GM19025 (cell line): Measurements from ENCODE around the gene ESYT2.

Source experiments
- ATAC-seq: cut with Tn5 transposase; IDR thresholded peaks from one replicate; pipeline ENCODE4 v1.9.1; 2021; ENCODE audit warnings: mild to moderate bottlenecking, low read depth, moderate library complexity; ENCODE audit not compliant: unreplicated experiment

The ESYT2 gene

DNA sequence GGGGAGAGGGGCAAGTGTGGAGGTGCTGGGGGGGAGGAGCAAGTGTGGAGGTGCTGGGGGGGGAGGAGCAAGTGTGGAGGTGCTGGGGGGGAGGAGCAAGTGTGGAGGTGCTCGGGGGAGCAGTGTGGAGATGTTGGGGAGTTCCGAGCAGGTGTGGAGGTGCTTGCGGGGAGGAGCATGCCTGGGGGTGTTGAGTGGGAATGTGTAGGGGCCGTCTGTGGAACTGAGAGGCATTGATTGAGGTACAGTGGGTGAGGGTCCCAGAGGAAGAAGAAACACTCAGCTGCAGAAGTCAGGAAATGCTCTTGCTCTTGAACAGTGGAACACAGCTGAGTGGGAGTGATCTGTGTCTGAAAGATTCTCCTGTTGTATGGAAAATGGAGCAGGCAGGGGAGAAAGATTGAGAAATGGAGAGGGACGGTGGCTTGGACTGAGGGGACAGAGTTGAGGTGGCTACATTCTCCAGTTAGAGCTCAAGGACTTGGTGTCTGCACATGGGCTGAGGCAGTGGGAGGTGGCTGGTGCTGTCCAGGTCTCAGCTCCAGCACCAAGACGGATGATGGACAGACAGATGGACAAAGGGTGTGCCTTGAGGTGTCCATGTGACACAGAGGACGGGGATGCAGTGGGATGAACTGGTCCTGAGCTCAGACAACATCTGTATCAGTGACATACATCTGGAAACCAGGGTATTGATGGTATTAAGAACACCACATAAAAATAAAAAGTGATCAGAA, 99.5 kb downstream of the ESYT2 start:
- ATAC-seq, result no peak

DNA sequence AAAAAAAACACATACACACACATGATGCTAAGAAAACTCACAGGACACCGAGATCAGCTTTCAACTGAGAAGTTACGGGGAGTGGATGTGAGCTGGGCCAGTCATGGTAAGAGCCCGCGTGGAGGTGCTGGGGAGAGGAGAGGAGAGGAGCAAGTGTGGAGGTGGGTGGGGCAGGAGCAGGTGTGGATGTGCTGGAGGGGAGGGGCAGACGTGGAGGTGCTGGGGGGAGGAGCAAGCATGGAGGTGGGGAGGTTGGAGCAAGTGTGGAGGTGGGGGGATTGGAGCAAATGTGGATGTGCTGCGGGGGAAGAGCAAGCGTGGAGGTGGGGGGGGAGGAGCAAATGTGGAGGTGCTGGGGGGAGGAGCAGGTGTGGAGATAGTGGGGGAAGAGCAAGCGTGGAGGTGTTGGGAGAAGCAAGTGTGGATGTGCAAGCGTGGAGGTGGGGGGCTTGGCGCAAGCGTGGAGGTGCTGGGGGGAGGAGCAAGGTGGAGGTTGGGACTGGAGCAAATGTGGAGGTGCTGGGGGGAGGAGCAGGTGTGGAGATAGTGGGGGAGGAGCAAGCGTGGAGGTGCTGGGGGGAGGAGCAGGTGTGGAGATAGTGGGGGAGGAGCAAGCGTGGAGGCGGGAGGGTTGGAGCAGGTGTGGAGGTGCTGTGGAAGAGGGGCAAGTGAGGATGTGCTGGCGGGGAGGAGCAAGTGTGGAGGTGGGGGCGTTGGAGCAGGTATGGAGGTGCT, 100.2 kb downstream of the ESYT2 start:
- no peak for ATAC-seq

DNA sequence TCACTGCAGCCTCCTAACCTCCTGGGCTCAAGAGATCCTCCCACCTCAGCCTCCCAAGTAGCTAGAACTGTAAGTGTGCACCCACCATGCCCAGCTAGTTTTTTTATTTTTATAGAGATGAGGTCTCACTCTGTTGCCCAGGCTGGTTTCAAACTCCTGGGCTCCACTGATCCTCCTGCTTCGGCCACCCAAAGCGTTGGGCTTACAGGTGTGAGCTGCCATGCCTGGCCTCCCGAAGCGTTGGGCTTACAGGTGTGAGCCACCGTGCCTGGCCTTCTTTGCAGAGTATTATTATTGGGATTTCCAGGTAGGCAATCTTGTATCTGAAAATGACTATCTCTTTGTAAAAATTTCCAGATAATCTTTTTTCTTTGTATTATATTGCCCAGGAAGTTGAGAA, 101.6 kb downstream of the ESYT2 start:
- no peak for ATAC-seq

DNA sequence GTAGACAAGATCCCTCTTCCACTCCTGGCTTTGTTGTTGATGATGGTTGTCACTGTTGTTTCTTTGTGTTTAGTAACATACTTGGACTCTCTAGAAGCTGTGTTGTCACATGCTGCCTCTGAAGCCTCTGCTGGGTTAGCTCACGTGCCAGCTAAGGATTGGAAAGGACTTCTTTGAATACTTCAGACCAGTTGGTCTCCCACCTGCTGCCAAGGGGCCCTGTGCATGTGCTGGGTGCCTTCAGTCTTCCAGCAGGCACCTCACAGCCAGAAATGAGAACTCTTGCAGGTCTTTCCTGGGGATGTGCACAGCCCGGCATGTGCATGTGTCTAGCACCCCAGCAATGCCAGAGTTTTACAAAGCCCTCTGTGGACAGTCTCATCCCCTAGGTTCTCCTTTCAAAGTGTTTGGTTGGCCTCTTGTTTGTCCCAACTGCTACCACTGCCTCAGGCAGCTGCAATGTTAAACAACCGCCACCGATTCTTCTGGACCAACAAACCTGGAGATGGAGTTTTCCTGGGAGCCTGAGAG, 103.0 kb downstream of the ESYT2 start:
- no peak for ATAC-seq

DNA sequence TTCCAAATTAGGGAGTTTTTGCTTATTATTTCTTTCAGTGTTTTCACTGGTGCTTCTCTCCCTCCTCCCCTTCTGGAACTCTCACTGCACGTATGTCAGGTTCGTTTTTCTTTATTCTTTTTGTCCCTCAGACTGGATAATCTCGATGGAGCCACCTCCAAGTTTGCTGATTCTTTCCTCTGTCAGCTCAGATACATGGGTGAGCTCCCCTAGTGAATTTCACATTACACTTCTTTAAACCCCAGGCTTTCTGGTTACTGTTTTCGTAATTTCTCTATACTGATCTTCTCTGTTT, 103.9 kb downstream of the ESYT2 start:
- no peak for ATAC-seq

DNA sequence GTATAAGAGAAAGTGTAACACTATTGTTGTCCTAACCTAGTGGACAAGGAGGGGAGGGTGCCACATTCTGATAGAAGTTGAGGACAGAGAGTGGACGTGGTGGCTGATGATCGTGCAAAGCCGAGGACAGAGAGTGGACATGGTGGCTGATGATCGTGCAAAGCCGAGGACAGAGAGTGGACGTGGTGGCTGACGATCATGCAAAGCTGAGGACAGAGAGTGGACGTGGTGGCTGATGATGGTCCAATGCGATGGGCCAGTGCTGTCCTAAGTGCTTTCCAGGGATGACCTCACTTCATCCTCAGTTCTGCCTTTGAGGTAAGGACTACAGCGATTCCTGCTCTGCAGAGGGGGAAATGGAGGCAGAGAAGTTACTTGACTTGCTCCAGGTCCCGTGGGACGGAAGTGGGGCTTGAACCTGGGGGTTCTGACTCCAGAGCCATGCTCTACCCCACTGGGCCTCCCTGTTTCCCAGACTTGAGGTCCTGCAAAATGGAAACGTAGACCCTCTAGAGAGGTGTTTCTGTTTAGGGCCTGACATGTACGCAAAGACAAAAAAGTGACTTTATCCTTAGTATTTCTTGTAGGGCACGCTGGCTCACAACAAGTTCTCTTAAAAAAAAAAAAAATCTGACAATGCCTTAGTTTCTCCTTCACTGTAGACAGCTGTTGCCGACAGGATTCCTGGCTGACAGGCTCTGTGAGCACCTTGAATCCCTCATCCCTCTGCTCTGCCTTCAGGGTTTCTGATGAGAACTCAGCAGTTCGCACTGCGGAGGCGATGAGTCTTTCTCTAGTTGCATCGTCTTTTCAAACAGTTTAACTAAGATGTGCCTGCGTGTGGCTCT, 104.4 kb downstream of the ESYT2 start:
- no peak for ATAC-seq

DNA sequence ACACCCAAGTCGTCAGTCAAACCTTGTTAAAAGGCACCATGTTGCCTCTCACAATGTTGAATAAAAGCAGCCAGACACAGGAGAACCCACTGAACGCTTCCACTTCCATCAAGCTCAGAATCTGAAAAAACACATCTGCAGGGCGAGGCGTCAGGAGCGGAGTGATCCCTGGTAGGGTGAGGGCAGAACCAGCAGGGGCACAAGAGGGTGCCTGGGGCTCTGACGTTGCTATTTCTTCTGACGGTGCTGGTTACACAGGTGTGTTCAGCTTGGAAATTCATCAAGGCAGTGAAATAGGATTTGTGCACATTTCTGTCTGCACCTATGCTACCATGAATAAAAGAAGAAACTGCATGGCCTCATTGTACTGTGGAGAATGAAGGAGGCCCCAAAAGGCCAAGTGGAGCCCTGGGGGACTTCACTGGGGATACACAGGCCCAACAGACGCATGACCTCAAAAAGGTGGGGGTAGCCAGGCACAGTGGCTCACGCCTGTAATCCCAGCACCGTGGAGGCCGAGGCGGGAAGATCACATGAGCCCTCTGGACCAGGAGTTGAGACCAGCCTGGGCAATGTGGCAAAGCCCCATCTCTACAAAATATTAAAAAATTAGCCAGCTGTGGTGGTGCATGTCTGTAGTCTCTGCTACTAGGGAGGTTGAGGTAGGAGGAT, 105.5 kb downstream of the ESYT2 start:
- ATAC-seq, result no peak

DNA sequence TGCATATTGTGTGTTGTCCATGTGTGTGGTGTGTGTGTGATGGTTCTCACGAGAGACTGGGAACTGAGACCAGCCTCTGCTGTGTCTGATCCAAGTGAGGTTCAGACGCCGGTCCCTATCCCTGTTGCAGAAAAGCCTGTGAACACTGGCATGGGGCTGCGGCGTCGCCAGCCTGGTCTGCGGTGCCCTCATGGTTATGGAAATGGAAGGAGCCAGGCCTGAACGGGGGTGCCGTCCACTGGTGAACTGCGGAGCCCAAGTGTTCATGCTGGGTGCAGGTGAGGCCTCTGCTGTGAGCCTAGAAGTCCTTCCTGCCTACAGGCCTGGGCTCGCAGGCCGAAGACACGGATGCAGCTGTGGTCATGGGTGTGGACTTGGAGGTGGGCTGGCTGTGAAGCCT, 106.0 kb downstream of the ESYT2 start:
- no peak for ATAC-seq

DNA sequence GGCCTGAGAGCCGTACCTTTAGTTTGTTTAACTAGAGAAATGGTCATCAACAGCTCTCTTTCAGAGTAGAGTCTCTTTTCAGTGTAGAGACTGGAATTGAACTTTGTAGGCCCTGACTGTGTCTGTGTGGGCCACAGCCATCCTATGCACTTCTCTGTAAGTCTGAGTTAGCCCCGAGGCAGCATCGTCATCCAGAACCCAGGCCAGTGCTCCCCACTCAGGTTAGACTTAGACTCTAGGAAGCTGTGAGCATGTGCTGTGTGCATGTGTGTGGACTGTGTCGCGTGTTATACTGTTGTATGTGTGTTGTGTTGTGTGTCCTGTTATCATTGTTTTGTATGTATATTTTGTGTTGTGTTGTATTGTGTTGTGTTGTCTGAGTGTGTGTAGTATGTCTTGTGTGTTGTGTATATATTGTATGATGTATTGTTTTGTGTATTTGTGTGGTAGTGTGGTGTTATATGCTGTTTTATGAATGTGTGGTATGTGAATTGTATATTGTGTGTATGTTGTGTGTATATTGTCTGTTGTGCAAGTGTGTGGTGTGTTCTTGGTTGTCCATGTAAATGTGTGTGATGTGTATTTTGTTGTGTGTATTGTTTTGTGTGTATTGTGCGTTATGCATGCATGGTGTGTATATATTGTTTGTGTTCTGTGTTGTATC, 106.6 kb downstream of the ESYT2 start:
- no peak for ATAC-seq

DNA sequence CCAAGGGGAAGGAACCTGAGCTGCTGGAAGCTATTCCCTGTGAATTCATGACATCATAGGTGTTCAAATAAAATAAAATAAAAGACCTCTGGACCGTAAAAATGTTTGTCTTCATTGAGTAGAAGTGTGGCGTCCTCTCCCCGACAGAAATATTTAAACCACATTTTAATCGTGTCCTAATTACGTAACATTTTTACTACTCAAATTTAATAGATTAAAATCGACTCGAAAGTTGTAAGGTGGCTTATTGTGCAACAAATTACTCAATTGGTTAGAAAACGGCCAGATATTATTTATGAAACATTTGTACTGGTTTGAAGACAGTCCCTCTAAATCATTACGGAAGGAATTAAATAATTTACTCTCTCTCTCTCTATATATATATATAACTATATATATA, 109.2 kb downstream of the ESYT2 start:
- no peak for ATAC-seq

DNA sequence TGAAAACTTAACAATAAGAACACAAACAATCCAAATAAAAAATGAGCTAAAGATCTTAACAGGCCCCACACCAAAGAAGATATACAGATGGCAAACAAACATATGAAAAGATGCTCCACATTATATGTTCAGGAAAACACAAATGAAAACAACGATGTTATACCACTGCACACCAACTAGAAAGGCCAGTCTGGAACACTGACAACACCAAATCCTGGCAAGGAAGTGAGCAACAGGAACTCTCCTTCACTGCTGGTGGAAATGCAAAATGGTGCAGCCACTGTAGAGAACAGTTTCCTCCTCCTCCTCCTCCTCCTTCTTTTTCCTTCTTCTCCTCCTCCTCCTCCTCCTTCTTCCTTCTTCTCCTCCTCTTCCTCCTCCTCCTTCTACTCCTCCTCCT, 112.5 kb downstream of the ESYT2 start:
- no peak for ATAC-seq

DNA sequence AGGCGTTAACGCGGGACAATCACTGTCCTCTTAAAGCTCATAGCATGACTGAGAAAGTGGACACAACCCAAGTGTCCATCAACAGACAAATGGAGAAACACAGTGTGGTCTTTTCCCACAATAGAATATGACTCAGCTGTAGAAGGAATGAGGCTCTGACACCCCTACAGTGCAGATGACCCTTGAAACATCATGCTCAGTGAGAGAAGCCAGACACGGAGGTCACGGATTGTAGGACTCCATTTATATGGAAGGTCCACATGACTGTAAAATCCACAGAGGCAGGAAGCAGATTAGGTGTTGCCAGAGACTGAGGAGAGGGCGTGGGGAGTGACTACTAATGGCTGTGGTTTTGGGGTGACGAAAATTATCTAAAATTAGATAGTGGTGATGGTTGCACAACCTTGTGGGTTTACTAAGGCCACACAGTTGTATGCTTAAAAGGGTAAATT, 118.6 kb downstream of the ESYT2 start:
- ATAC-seq, result no peak

DNA sequence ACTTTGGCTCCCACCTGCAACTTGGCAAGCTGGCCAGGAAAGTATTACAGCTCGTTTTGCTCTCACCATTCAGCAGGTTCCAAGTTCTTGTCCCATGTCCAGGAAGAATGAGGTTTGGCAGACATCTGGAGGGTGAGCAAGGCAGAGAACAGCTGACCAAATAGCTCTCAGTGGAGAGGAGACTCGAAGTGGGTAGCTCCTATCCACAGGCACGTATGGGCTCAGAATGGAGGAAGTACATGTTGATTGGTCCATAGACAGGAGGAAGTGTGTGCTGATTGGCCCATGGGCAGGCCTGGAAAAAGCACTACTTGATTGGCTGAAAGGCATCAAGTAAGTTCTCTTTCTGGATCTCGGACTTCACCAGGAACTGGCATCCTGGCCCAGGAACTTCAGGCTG, 121.7 kb downstream of the ESYT2 start:
- ATAC-seq, result no peak

DNA sequence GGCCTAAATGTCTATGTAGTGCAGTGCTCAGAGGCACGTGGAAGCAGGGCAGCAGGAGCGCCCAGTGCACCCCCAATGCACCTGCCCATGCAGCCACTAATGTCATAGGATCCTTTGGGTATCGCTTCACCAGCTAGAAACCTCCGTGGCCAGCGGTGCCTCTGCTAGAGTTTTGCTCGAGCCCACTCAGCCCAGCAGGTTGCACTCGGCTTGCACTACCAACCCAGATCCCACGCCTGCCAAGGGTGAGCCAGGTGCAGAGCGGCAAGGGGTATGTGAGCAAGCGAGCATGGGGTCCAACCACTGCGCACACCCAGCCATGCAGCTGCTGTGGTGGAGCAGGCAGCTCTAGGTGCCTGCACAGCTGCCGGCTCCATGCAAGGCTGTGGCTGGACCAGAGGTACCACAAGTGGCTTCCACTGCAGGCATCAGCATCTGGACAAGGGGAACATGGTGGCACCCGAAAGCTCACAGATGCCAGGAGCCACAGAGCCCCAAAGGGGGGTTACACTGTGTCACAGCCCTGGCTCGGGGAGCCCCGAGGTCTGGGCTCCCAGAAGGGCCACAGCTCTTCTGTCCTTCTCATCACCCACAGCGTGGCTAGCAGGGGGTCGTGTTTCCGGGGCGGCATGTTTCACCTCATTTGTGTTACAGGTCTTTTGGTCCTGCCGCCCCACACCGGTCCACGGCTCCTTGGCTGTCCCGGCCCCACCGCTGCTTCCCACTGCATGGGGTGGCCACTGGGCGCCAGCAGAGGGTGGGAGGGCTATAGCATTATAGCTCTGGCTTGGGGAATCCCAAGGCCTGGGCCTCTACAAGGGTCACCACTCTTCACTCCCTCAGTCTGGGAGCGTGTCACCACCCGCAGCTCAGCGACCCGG, 122.4 kb downstream of the ESYT2 start:
- no peak for ATAC-seq

DNA sequence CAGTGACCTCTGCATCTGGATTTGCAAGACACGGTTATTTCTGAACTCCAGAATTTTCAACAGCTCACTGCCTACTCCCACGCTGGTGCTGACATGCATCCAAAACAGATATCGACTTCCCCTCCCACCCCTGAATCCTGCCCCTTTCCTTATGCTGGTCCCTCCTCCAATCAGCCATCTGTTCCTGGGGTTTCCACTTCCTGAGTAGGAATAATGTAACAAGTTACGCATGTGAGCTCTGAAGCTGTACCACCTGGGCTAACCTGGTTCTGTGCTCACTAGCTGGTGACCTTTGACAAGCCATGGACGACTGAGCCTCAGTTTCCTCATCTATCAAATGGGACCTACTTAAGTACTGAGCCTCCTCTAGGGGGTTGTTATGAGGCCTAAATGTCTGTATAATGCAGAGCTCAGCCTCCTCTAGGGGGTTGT, 123.0 kb downstream of the ESYT2 start:
- no peak for ATAC-seq

DNA sequence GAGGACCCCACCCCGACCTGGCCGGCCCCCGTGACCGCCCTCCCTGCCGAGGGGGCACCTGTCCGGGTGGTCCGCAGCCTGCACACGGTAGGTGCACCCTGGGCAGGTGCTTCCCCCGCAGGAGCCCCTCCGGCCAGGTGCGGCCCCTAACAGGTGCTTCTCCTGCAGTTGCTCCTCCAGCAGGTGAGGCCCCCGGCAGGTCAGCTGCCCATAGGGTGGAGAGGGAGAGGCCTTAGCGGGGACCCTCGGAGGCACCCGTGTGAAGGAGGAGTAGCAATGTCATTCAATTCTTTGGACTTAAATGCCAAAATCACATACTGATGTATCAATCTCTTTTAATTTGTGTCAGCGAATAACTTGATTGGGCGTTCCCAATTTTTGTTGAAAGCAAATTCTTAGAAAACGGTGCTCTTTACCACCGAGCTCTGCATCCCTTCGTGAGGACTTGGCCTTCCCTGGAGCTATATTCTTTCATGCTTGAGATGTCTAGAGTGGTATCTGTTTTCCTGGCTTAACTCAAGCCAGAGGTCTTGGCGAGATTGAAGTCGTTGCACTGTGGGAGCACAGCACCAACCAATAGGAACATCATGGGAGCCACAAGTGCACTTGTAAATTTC, 124.0 kb downstream of the ESYT2 start:
- ATAC-seq, result no peak

DNA sequence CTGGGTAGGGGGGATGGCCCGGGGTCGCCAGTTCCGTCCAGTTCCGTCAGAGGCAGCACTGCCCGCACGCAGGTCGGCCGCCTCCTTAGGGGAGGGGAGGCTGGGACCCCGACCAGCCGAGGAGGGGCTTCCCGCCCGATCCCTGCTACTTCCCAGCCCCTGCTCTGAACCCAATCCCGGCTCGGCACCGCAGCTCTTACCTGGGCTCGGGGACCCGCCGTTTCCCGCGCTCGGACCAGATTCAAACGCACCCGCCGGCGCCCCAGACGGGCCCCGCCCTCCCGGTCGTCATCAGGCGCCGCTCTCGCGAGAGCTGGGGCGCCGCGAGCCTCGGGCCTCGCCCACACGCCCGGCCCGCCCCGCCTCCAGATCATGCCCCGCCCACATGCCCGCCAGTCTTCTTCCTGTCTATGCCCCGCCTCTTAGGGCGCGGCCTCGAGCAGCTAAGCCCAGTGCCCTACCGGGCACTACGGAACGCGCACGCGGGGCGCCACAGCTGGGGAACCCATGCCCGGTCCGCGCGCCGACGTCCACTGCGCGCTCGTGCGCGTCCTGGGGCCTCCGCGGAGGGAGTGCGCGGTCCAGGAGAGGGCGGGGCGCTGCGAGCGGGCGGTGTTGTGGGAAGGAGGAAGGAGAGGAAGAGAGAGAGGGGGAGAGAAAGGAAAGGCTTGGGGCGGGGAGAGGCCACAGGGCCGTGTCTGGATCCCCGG, 124.6 kb downstream of the ESYT2 start, which contains the start of gene NCAPG2:
TSS of gene NCAPG2 (minus strand) at position 281 of the 710 bp plus-strand sequence. CDS start 2,905 bp downstream, outside the sequence.
- ATAC-seq, result peak; percentile 98
